ENCODE data around the gene CCSER1.
"Not testable (repeated sequence)": the region's sequence is repeated elsewhere in the genome, so short reads cannot be mapped to it uniquely, and the experiment has no call there.

Gene CCSER1

GRCh38 chr4:91226867-91227266 is 1099.7 kb downstream of the CCSER1 start:
- DNase-seq: no peak

GRCh38 chr4:91228659-91229058 is 1101.5 kb downstream of the CCSER1 start:
- no peak for DNase-seq

- no peak for DNase-seq
Observed at GRCh38 chr4:91233164-91233563, 1106.0 kb downstream of the CCSER1 start.

- no peak for DNase-seq
Observed at GRCh38 chr4:91243132-91243531, 1115.9 kb downstream of the CCSER1 start.

GRCh38 chr4:91256043-91256442 is 1128.8 kb downstream of the CCSER1 start:
- DNase-seq: no peak

GRCh38 chr4:91256751-91257150 is 1129.6 kb downstream of the CCSER1 start:
- no peak for DNase-seq

GRCh38 chr4:91257721-91258120 is 1130.5 kb downstream of the CCSER1 start:
- DNase-seq: no peak

GRCh38 chr4:91258326-91258725 is 1131.1 kb downstream of the CCSER1 start:
- DNase-seq: no peak

- no peak for DNase-seq
Observed at GRCh38 chr4:91267543-91267942, 1140.3 kb downstream of the CCSER1 start.

GRCh38 chr4:91268481-91268880 is 1141.3 kb downstream of the CCSER1 start:
- DNase-seq: not testable (repeated sequence)

GRCh38 chr4:91268913-91269312 is 1141.7 kb downstream of the CCSER1 start:
- no peak for DNase-seq

- DNase-seq: no peak
Observed at GRCh38 chr4:91279899-91280298, 1152.7 kb downstream of the CCSER1 start.

- DNase-seq: no peak
Observed at GRCh38 chr4:91280551-91281290, 1153.5 kb downstream of the CCSER1 start.

- DNase-seq: no peak
Observed at GRCh38 chr4:91282217-91282616, 1155.0 kb downstream of the CCSER1 start.

- no peak for DNase-seq
Observed at GRCh38 chr4:91283726-91284230, 1156.6 kb downstream of the CCSER1 start.

GRCh38 chr4:91284480-91284879 is 1157.3 kb downstream of the CCSER1 start:
- DNase-seq: no peak

GRCh38 chr4:91285487-91285886 is 1158.3 kb downstream of the CCSER1 start:
- no peak for DNase-seq

- no peak for DNase-seq
Observed at GRCh38 chr4:91288702-91289311, 1161.6 kb downstream of the CCSER1 start.

GRCh38 chr4:91298156-91298700 is 1171.0 kb downstream of the CCSER1 start:
- no peak for DNase-seq

GRCh38 chr4:91298824-91299223 is 1171.6 kb downstream of the CCSER1 start:
- no peak for DNase-seq

GRCh38 chr4:91302120-91302519 is 1174.9 kb downstream of the CCSER1 start:
- no peak for DNase-seq

GRCh38 chr4:91304292-91304691 is 1177.1 kb downstream of the CCSER1 start:
- no peak for DNase-seq

GRCh38 chr4:91317434-91317833 is 1190.2 kb downstream of the CCSER1 start:
- DNase-seq: no peak

All from activated CD4-positive, alpha-beta T cell treated with anti-CD3 and anti-CD28 coated beads, Interleukin-2, Interleukin-6, amounts not matched to agents 100 ng/mL and 50 ng/mL, durations not matched to agents 16 hours and 8 hours (primary cell).